WERI-Rb-1 (cell line): ENCODE data around the gene SERPINB6.
"Not testable (repeated sequence)": the region's sequence is repeated elsewhere in the genome, so short reads cannot be mapped to it uniquely, and the experiment has no call there.

Experiments used
- DNase-seq: peaks from one replicate; pipeline ENCODE4 v3.0.0-alpha.2; 2020
- H3K27ac ChIP-seq: fragments of 250-450 bp; sonication (Bioruptor Pico); 2 replicates; pipeline ENCODE4 v1.5.1; 2020; ENCODE audit warnings: mild to moderate bottlenecking, moderate library complexity
- H3K27me3 ChIP-seq: fragments of 250-450 bp; sonication (Bioruptor Pico); 2 replicates; pipeline ENCODE4 v1.5.1; 2021; ENCODE audit warnings: mild to moderate bottlenecking, low read depth, moderate library complexity; ENCODE audit not compliant: insufficient read depth, severe bottlenecking
- H3K36me3 ChIP-seq: fragments of 250-450 bp; sonication (Bioruptor Pico); 2 replicates; pipeline ENCODE4 v1.5.1; 2020; ENCODE audit warnings: mild to moderate bottlenecking, moderate library complexity
- H3K4me3 ChIP-seq: 2 replicates; pipeline ENCODE4 v1.5.1; 2011; ENCODE audit warnings: low read depth, mild to moderate bottlenecking, control low read depth, low read length
- H3K9me3 ChIP-seq: fragments of 250-450 bp; sonication (Bioruptor Pico); 2 replicates; pipeline ENCODE4 v1.5.1; 2021; ENCODE audit warnings: mild to moderate bottlenecking, moderate library complexity; ENCODE audit not compliant: severe bottlenecking
- CTCF ChIP-seq: IDR thresholded peaks from 2 replicates; pipeline ENCODE4 v1.5.1; 2011; ENCODE audit warnings: low read depth, mild to moderate bottlenecking, control low read depth, inconsistent platforms, low read length

SERPINB6 gene

DNA sequence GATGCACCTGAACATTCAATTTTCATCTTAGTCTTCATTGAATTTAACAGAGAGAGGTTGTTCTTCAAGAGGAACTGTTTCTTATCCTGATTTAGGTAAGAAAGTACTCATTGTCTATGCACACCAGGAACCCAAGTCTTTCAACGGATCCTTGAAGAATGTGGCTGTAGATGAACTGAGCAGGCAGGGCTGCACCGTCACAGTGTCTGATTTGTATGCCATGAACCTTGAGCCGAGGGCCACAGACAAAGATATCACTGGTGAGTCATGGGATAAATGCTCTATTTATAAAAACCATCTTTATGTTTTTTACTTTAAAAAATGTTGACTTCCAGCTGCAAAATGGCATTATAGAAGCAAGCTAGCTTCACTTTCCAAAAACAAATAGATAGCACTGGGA, 38.6 kb upstream of the SERPINB6 start:
- Histone ChIP-seq H3K9me3 (peaks cover 19% of the 10 kb centered on the region), H3K36me3 (peaks cover 45% of the 10 kb centered on the region), H3K27me3 (no peaks in the 10 kb centered on the region), H3K27ac (no peak overlapping the region), H3K4me3 (no peak overlapping the region)
- no peak for DNase-seq
- no peak for TF ChIP-seq CTCF

DNA sequence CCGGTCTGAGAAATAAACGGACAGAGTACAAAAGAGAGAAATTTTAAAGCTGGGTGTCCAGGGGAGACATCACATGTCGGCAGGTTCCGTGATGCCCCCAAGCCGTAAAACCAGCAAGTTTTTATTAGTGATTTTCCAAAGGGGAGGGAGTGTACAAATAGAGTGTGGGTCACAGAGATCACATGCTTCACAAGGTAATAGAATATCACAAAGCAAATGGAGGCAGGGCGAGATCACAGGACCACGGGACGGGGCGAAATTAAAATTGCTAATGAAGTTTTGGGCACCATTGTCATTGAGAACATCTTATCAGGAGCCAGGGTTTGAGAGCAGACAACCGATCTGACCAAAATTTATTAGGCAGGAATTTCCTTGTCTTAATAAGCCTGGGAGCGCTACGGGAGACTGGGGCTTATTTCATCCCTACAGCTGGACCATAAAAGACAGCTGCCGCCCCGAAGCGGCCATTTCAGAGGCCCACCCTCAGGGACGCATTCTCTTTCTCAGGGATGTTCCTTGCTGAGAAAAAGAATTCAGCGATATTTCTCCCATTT, 37.4 kb upstream of the SERPINB6 start:
- not testable (repeated sequence) for H3K27me3 ChIP-seq, DNase-seq, H3K4me3 ChIP-seq, H3K27ac ChIP-seq
- peaks cover 19% of the 10 kb centered on the region for H3K9me3 ChIP-seq
- H3K36me3 ChIP-seq: peaks cover 36% of the 10 kb centered on the region

DNA sequence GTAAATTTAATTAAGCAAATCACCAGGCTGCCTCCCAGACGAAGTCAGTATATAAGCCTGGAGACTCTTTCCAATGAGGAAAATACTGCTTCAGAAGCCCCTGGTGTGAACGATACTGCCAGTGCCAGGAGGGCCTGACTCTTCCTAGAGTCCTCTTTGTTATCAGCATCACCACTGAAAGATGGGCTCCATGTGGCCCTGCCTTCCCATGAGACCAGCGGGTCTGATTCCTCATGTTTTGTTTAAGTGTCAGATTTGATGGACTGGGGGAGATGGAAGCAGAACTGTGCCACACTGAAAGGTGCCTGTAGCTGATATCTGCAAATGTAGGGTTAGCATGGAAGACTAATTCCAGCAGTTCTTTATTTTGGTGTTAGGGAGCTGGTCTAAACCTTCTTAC, 36.2 kb upstream of the SERPINB6 start:
- H3K4me3 ChIP-seq: no peak overlapping the region
- no peak for TF ChIP-seq CTCF
- peaks cover 28% of the 10 kb centered on the region for H3K36me3 ChIP-seq
- H3K27me3 ChIP-seq: no peaks in the 10 kb centered on the region
- H3K9me3 ChIP-seq: peaks cover 19% of the 10 kb centered on the region
- no peak overlapping the region for H3K27ac ChIP-seq
- DNase-seq: no peak

- H3K9me3 ChIP-seq: peaks cover 17% of the 10 kb centered on the region
- no peak for DNase-seq
- no peak for TF ChIP-seq CTCF
These were observed 35.1 kb upstream of the SERPINB6 start for GRCh38 chr6:3006476-3006875.

DNA sequence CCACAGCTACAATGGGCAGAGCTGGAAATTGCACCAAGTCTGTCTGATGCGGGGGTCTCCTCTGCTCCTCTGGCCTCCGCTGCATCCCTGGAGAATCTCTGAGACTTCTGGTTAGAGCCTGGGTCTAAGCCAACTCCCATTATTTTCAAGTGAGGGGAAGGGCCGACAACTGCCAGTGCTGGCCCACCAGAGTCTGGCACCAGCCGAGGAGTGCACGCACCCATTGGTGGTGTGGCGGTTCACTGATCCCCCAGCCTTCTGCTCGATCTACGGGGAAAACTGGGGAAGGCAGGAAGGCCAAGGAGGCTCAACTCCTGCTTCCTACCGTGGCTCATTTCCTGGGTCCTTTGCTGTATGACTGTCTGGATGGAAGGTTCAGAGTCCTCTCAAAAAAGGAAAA, 34.5 kb upstream of the SERPINB6 start:
- H3K36me3 ChIP-seq: peaks cover 17% of the 10 kb centered on the region

More at GRCh38 chr6:3006476-3006875, 35.1 kb upstream of the SERPINB6 start:
- no peak overlapping the region for H3K4me3 ChIP-seq
- peaks cover 20% of the 10 kb centered on the region for H3K36me3 ChIP-seq
- H3K27me3 ChIP-seq: no peaks in the 10 kb centered on the region
- H3K27ac ChIP-seq: no peak overlapping the region

DNA sequence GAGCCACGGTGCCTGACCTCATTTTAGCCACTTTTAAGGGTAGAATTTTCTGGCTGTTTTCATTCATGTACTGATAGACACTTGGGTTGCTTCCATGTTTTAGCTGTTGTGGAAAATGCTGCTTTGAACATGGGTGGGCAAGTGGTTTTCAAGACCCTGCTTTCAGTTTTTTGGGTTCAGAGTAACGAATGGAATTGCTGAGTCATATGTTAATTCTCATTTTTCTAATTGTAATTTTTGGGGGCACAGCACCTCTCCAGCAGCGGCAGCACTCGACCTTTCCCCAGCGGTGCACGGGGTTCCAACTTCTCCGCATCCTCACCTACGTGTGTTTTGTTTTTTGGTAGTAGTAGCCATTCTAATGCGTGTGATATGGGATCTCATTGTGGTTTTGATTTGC, 33.7 kb upstream of the SERPINB6 start:
- no peak overlapping the region for H3K4me3 ChIP-seq
- no peak for TF ChIP-seq CTCF
- peaks cover 9% of the 10 kb centered on the region for H3K36me3 ChIP-seq
- H3K9me3 ChIP-seq: peaks cover 5% of the 10 kb centered on the region
- no peak for DNase-seq
- H3K27ac ChIP-seq: no peak overlapping the region
- no peaks in the 10 kb centered on the region for H3K27me3 ChIP-seq

More for the DNA sequence above, 34.5 kb upstream of the SERPINB6 start:
- no peak for DNase-seq
- H3K27ac ChIP-seq: no peak overlapping the region
- no peaks in the 10 kb centered on the region for H3K27me3 ChIP-seq
- H3K4me3 ChIP-seq: no peak overlapping the region
- H3K9me3 ChIP-seq: peaks cover 11% of the 10 kb centered on the region
- no peak for TF ChIP-seq CTCF

- not testable (repeated sequence) for H3K36me3 ChIP-seq, H3K9me3 ChIP-seq, H3K27ac ChIP-seq, DNase-seq, H3K4me3 ChIP-seq, H3K27me3 ChIP-seq
These were observed 31.9 kb upstream of the SERPINB6 start for GRCh38 chr6:3003226-3003625.
